ENCODE results near the gene EXOC4.

GRCh38 chr7:133360201-133360600 lies 107.3 kb downstream of the EXOC4 start:
- TF ChIP-seq CTCF (IDR thresholded peaks at IDR 0.05), result no peak
- TF ChIP-seq POLR2A (IDR thresholded peaks at IDR 0.05), result no peak
